ENCODE data around the gene ZNF100. TPM values are rescaled to one million over a fixed set of nuclear protein-coding genes. Genes with fewer than 3 reads are reported as not detected.

Gene ZNF100
- polyA plus RNA-seq, 1 of the 3 experiments (the other 2 are of a cell fraction), result 1.1 TPM

GRCh38 chr19:21697698-21698097 is 69.7 kb downstream of the ZNF100 start:
- Histone ChIP-seq H3K9ac (no peak overlapping the region), H4K20me1 (ENCODE audit: insufficient read depth) (no peaks in the 10 kb centered on the region), H3K4me3 (ENCODE audit: low read depth in 2 of 2, low read length in 1 of 2) (no peak overlapping the region; a peak in 1 of 4 replicates), H3K4me1 (ENCODE audit: control insufficient read depth in 1 of 2, insufficient read depth in 2 of 2, low read depth in 1 of 2, low read length in 1 of 2) (peaks cover 0 to 7% of the 10 kb centered on the region in 2 experiments; a peak in 1 of 4 replicates), H3K27ac (ENCODE audit: low read depth in 2 of 2, low read length in 1 of 2) (no peak overlapping the region), H3K79me2 (ENCODE audit: insufficient read depth) (no peaks in the 10 kb centered on the region), H2AFZ (ENCODE audit: low read depth) (no peak overlapping the region), H3F3A (replicated peaks; ENCODE audit: insufficient read depth) (no peaks in the 10 kb centered on the region), H3K4me2 (peak overlapping the region; percentile 33; the same call in 1 of the 2 replicates), H3K9me2 (no peaks in the 10 kb centered on the region), H3K36me3 (replicated peaks in 1 of 2; ENCODE audit: control insufficient read depth in 1 of 2, insufficient read depth in 2 of 2, low read length in 1 of 2) (no peaks in the 10 kb centered on the region), H3K27me3 (ENCODE audit: insufficient read depth) (no peaks in the 10 kb centered on the region), H3K9me3 (no peaks in the 10 kb centered on the region; the same call in 1 of the 2 replicates)
- DNase-seq, result no peak
- POLR2A ChIA-PET, result no interaction called here
- TF ChIP-seq MEF2A (IDR thresholded peaks at IDR 0.05; ENCODE audit: borderline replicate concordance, low read depth), result no peak
- TF ChIP-seq EZH2phosphoT487 (IDR thresholded peaks at IDR 0.05; ENCODE audit: borderline replicate concordance, low read depth), result no peak
- TF ChIP-seq SIN3A (IDR thresholded peaks at IDR 0.05; ENCODE audit: borderline replicate concordance, low read depth, low read length), result no peak
- TF ChIP-seq, protein P1, sequence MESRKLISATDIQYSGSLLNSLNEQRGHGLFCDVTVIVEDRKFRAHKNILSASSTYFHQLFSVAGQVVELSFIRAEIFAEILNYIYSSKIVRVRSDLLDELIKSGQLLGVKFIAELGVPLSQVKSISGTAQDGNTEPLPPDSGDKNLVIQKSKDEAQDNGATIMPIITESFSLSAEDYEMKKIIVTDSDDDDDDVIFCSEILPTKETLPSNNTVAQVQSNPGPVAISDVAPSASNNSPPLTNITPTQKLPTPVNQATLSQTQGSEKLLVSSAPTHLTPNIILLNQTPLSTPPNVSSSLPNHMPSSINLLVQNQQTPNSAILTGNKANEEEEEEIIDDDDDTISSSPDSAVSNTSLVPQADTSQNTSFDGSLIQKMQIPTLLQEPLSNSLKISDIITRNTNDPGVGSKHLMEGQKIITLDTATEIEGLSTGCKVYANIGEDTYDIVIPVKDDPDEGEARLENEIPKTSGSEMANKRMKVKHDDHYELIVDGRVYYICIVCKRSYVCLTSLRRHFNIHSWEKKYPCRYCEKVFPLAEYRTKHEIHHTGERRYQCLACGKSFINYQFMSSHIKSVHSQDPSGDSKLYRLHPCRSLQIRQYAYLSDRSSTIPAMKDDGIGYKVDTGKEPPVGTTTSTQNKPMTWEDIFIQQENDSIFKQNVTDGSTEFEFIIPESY (IDR thresholded peaks at IDR 0.05; ENCODE audit: borderline replicate concordance, low read depth), result no peak
- no peak for TF ChIP-seq NRF1 (IDR thresholded peaks at IDR 0.05; ENCODE audit: low read depth, low read length)
- TF ChIP-seq RCOR1 (IDR thresholded peaks at IDR 0.05; ENCODE audit: low read length), result no peak
- no peak; the same call in 1 of the 2 replicates for TF ChIP-seq GATA2 (CRISPR knock-in tag; IDR thresholded peaks at IDR 0.05)
- CTCF ChIA-PET, result interaction anchor here (0.6 to 4.3 kb wide), 21 partner anchors 10 to 1451 kb away, joined by 3 to 38 read pairs (median 4); partner anchors contain the start of genes ZNF429 and ZNF493
- WGBS (ENCODE audit: low lambda C conversion rate), result 5% methylated on average over 3 of the region's 3 CpGs

DNA sequence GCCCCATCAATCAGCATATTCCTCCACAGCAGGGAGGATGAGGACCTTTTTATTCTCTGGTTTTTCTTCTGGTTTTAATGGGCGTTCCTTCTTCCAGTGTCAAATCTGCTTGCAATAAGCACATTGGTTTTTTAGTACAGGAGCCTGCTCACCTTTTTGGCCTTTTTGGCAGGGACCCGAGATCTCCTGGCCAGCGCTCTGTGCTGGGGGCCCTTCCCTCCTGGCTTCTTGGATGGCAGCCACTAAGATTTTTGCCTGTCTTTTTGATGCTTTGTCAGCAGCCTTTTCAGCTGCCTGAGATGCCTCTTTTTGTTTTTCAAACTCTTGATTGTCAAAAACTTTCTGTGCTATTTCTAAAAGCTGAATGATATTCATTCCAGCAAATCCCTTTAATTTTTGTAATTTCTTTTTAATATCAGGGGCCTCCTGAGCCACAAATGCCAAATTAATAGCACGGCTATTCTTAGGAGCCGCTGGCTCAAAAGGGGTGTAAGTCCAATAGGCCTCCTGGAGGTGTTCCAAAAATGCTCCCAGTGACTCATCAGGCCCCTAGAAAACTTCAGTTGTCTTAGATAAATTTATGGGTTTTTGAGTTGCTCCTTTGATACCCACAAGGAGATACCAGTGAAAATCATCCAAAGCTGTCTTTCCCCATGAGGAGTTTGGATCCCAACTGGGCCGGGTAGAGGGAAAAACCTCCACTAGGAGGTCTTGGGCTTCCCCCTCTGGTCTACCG is 73.0 kb downstream of the ZNF100 start:
- H4K20me1 ChIP-seq (ENCODE audit: insufficient read depth), result no peaks in the 10 kb centered on the region
- H2AFZ ChIP-seq (ENCODE audit: low read depth), result no peak overlapping the region
- no peak for DNase-seq
- no peak overlapping the region for H3K4me3 ChIP-seq (ENCODE audit: low read depth in 2 of 2, low read length in 1 of 2)
- H3K36me3 ChIP-seq (replicated peaks in 1 of 2; ENCODE audit: control insufficient read depth in 1 of 2, insufficient read depth in 2 of 2, low read length in 1 of 2), result no peaks in the 10 kb centered on the region
- POLR2A ChIA-PET, result no interaction called here
- no peaks in the 10 kb centered on the region for H3K9me2 ChIP-seq
- no peak overlapping the region for H3K9ac ChIP-seq
- 45% methylated on average over 7 of the region's 7 CpGs for WGBS (ENCODE audit: low lambda C conversion rate)
- CTCF ChIA-PET, result no interaction called here
- no peaks in the 10 kb centered on the region for H3K9me3 ChIP-seq
- H3K27me3 ChIP-seq (ENCODE audit: insufficient read depth), result no peaks in the 10 kb centered on the region
- H3F3A ChIP-seq (replicated peaks; ENCODE audit: insufficient read depth), result no peaks in the 10 kb centered on the region
- TF ChIP-seq, protein P2, sequence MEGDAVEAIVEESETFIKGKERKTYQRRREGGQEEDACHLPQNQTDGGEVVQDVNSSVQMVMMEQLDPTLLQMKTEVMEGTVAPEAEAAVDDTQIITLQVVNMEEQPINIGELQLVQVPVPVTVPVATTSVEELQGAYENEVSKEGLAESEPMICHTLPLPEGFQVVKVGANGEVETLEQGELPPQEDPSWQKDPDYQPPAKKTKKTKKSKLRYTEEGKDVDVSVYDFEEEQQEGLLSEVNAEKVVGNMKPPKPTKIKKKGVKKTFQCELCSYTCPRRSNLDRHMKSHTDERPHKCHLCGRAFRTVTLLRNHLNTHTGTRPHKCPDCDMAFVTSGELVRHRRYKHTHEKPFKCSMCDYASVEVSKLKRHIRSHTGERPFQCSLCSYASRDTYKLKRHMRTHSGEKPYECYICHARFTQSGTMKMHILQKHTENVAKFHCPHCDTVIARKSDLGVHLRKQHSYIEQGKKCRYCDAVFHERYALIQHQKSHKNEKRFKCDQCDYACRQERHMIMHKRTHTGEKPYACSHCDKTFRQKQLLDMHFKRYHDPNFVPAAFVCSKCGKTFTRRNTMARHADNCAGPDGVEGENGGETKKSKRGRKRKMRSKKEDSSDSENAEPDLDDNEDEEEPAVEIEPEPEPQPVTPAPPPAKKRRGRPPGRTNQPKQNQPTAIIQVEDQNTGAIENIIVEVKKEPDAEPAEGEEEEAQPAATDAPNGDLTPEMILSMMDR (IDR thresholded peaks at IDR 0.05), result no peak
- no peak for TF ChIP-seq MAX (IDR thresholded peaks at IDR 0.05; ENCODE audit: low read depth)
- no peak for TF ChIP-seq ELF1 (IDR thresholded peaks at IDR 0.05)
- TF ChIP-seq FOXJ3 (CRISPR knock-in tag; IDR thresholded peaks at IDR 0.05), result no peak
- TF ChIP-seq FOSL2 (IDR thresholded peaks at IDR 0.05; ENCODE audit: borderline replicate concordance, low read depth), result no peak
- no peak for TF ChIP-seq EP300 (IDR thresholded peaks at IDR 0.05; ENCODE audit: borderline replicate concordance in 1 of 2, low read depth in 1 of 2, low read length in 1 of 2)
- TF ChIP-seq, protein P3, sequence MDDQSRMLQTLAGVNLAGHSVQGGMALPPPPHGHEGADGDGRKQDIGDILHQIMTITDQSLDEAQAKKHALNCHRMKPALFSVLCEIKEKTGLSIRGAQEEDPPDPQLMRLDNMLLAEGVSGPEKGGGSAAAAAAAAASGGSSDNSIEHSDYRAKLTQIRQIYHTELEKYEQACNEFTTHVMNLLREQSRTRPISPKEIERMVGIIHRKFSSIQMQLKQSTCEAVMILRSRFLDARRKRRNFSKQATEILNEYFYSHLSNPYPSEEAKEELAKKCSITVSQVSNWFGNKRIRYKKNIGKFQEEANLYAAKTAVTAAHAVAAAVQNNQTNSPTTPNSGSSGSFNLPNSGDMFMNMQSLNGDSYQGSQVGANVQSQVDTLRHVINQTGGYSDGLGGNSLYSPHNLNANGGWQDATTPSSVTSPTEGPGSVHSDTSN (IDR thresholded peaks at IDR 0.05), result no peak
- no peak for TF ChIP-seq RCOR1 (IDR thresholded peaks at IDR 0.05; ENCODE audit: low read length)
- no peak for TF ChIP-seq POLR2AphosphoS5 (IDR thresholded peaks at IDR 0.05; ENCODE audit: low read depth, low read length)
- peaks cover 0 to 10% of the 10 kb centered on the region in 2 experiments; a peak in 1 of 4 replicates for H3K4me1 ChIP-seq (ENCODE audit: control insufficient read depth in 1 of 2, insufficient read depth in 2 of 2, low read depth in 1 of 2, low read length in 1 of 2)
- no peak overlapping the region for H3K4me2 ChIP-seq
- H3K79me2 ChIP-seq (ENCODE audit: insufficient read depth), result no peaks in the 10 kb centered on the region
- no peak overlapping the region for H3K27ac ChIP-seq (ENCODE audit: low read depth in 2 of 2, low read length in 1 of 2)

All from SK-N-SH (cell line).